Fibroblast of lung (primary cell): ENCODE data around the gene CASQ1.

Experiments used
- CTCF ChIP-seq, 2 donors: IDR thresholded peaks in 1 of 2; conservative IDR thresholded peaks in 1 of 2; 1 replicate in 1 of 2; 2 replicates in 1 of 2; pipeline ENCODE4 v1.5.1; 2011 to 2012; ENCODE audit warnings: low read length in 2 of 2, control low read depth in 1 of 2, inconsistent platforms in 1 of 2, low read depth in 1 of 2, mild to moderate bottlenecking in 1 of 2
- EZH2 ChIP-seq: IDR thresholded peaks from 2 replicates; pipeline ENCODE4 v1.5.1; 2012; ENCODE audit warnings: low read length, control low read depth, mild to moderate bottlenecking; ENCODE audit errors: missing control alignments

DNA sequence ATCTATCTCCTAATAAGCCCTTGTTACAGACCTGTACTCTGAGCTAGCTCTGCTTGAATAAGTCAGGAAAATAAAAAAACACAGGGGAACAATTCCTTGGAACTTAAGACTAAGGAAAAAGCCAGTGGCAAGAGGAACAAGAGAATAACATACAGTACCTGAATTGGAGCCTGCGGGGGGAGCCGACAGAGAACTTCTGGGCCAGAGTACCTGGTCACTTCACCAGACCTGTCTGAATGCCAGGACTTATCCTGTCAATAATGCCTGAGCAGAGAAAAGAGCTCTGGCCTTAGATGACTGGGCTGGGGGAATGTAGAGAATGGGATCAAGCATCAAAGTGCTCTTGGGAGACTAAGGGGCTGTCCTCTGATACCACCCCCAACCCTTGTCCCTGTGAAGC, 29.9 kb downstream of the CASQ1 start:
- TF ChIP-seq EZH2: no peak
- no peak for TF ChIP-seq CTCF (conservative IDR thresholded peaks at IDR 0.05 in 1 of 2, IDR thresholded peaks at IDR 0.05 in 1 of 2; ENCODE audit: low read depth in 1 of 2, low read length in 2 of 2)
